ENCODE data around the gene LTF. TPM values are rescaled to one million over a fixed set of nuclear protein-coding genes. Genes with fewer than 3 reads are reported as not detected.
A peak's percentile ranks its signal among the peaks of the same experiment; 100 is the strongest.

The LTF gene
- total RNA-seq, 6 experiments from 2014 or later = 0.19 to 3.6 (median 2.0) TPM

- DNase-seq = peak; percentile 76 to 91 (median 87)
- intact Hi-C loops (cut with DNase I) = no loop called here
- Histone ChIP-seq H3K4me1 (peaks cover 0 to 47% (median 22%) of the 10 kb centered on the region in 4 donors), H3K36me3 (no peaks in the 10 kb centered on the region), H3K27me3 (no peaks in the 10 kb centered on the region), H3K27ac (peak overlapping the region in 2 of 3 donors; percentile 12 to 60), H3K9me3 (no peaks in the 10 kb centered on the region), H3K4me3 (peak overlapping the region in 1 of 3 donors; percentile 0)
- TF ChIP-seq POLR2A (IDR thresholded peaks at IDR 0.05) (peak; percentile 34), CTCF (IDR thresholded peaks at IDR 0.05) (no peak)
- peak; percentile 77 to 93 (median 84) for ATAC-seq
- 29% methylated on average over 11 of the region's 11 CpGs for WGBS (ENCODE audit: insufficient coverage, low coverage, low lambda C conversion rate, missing lambda C conversion rate)
These were observed 26.7 kb upstream of the LTF start for GRCh38 chr3:46491089-46492070.

- no peak for TF ChIP-seq CTCF (IDR thresholded peaks at IDR 0.05)
- TF ChIP-seq POLR2A (IDR thresholded peaks at IDR 0.05) = no peak
- Histone ChIP-seq H3K4me1 (peaks cover 0 to 38% (median 17%) of the 10 kb centered on the region in 4 donors), H3K4me3 (no peak overlapping the region), H3K9me3 (no peaks in the 10 kb centered on the region), H3K36me3 (no peaks in the 10 kb centered on the region), H3K27me3 (no peaks in the 10 kb centered on the region), H3K27ac (peak overlapping the region in 2 of 3 donors; percentile 12 to 42)
- peak in 2 of 4 donors; percentile 27 to 29 for ATAC-seq
- peak in 1 of 3 donors; percentile 23 for DNase-seq
- intact Hi-C loops (cut with DNase I) = no loop called here
- WGBS (ENCODE audit: insufficient coverage, low coverage, low lambda C conversion rate, missing lambda C conversion rate) = 32% methylated on average over 6 of the region's 6 CpGs
These were observed 25.8 kb upstream of the LTF start for GRCh38 chr3:46490338-46491084.

- intact Hi-C loops (cut with DNase I) = loop anchor here in 1 of 2 donors (5.0 kb wide), 1 partner anchor 62 kb away; no protein-coding TSS in a partner anchor
- Histone ChIP-seq H3K4me1 (peaks cover 0 to 38% (median 17%) of the 10 kb centered on the region in 4 donors), H3K4me3 (no peak overlapping the region), H3K36me3 (no peaks in the 10 kb centered on the region), H3K27ac (no peak overlapping the region), H3K9me3 (no peaks in the 10 kb centered on the region), H3K27me3 (no peaks in the 10 kb centered on the region)
- WGBS (ENCODE audit: insufficient coverage, low coverage, low lambda C conversion rate, missing lambda C conversion rate) = 85% methylated on average over 1 of the region's 1 CpG
- ATAC-seq (no peak), DNase-seq (no peak)
- no peak for TF ChIP-seq POLR2A (IDR thresholded peaks at IDR 0.05)
- no peak for TF ChIP-seq CTCF (IDR thresholded peaks at IDR 0.05)
These were observed 25.2 kb upstream of the LTF start for GRCh38 chr3:46489875-46490274.

GRCh38 chr3:46489381-46489780, 24.7 kb upstream of the LTF start:
- intact Hi-C loops (cut with DNase I) = loop anchor here in 1 of 2 donors (5.0 kb wide), 1 partner anchor 63 kb away; no protein-coding TSS in a partner anchor
- ATAC-seq (no peak), DNase-seq (peak in 1 of 3 donors; percentile 51)
- no peaks in the 10 kb centered on the region for H3K27me3 ChIP-seq
- peaks cover 0 to 38% (median 17%) of the 10 kb centered on the region in 4 donors for H3K4me1 ChIP-seq
- no peak overlapping the region for H3K27ac ChIP-seq
- H3K9me3 ChIP-seq = no peaks in the 10 kb centered on the region
- WGBS (ENCODE audit: insufficient coverage, low coverage, low lambda C conversion rate, missing lambda C conversion rate) = 0% methylated on average over 1 of the region's 4 CpGs
- H3K4me3 ChIP-seq = no peak overlapping the region
- H3K36me3 ChIP-seq = no peaks in the 10 kb centered on the region
- no peak for TF ChIP-seq CTCF (IDR thresholded peaks at IDR 0.05)
- no peak for TF ChIP-seq POLR2A (IDR thresholded peaks at IDR 0.05)

All from right lobe of liver (tissue), 6 donors.